ENCODE data around the gene KRTAP20-4. TPM values are rescaled to one million over a fixed set of nuclear protein-coding genes. Genes with fewer than 3 reads are reported as not detected.

Gene KRTAP20-4
- total RNA-seq (2014; rRNA removed; shearing (Covaris generic); ENCODE audit: low replicate concordance), result not detected in 2 replicates

- in situ Hi-C loops (cut with HindIII; ENCODE audit: low pct_unique_long_range_greater_than_20kb, low sequenced_read_pairs), result no loop called here
- no peak for DNase-seq (ENCODE audit: low read depth)
These were observed at the start of gene KRTAP20-4 for GRCh38 chr21:30620522-30620921. TSS of gene KRTAP20-4 (plus strand) at chr21:30620627.

GRCh38 chr21:30577766-30578165, 42.7 kb upstream of the KRTAP20-4 start:
- in situ Hi-C loops (cut with HindIII; ENCODE audit: low pct_unique_long_range_greater_than_20kb, low sequenced_read_pairs), result no loop called here
- DNase-seq (ENCODE audit: low read depth), result no peak

GRCh38 chr21:30579346-30579745, 41.1 kb upstream of the KRTAP20-4 start:
- no peak for DNase-seq (ENCODE audit: low read depth)
- in situ Hi-C loops (cut with HindIII; ENCODE audit: low pct_unique_long_range_greater_than_20kb, low sequenced_read_pairs), result no loop called here

GRCh38 chr21:30580132-30580531, 40.3 kb upstream of the KRTAP20-4 start:
- in situ Hi-C loops (cut with HindIII; ENCODE audit: low pct_unique_long_range_greater_than_20kb, low sequenced_read_pairs), result no loop called here

GRCh38 chr21:30582870-30583269, 37.6 kb upstream of the KRTAP20-4 start:
- no peak for DNase-seq (ENCODE audit: low read depth)
- in situ Hi-C loops (cut with HindIII; ENCODE audit: low pct_unique_long_range_greater_than_20kb, low sequenced_read_pairs), result no loop called here

More at GRCh38 chr21:30580132-30580531, 40.3 kb upstream of the KRTAP20-4 start:
- DNase-seq (ENCODE audit: low read depth), result no peak

- DNase-seq (ENCODE audit: low read depth), result no peak
- in situ Hi-C loops (cut with HindIII; ENCODE audit: low pct_unique_long_range_greater_than_20kb, low sequenced_read_pairs), result no loop called here
These were observed 30.1 kb upstream of the KRTAP20-4 start, which contains the start of gene KRTAP22-2 for GRCh38 chr21:30590297-30590696. TSS of gene KRTAP22-2 (minus strand) at chr21:30590397.

GRCh38 chr21:30592140-30592539, 28.3 kb upstream of the KRTAP20-4 start, which contains the start of gene KRTAP6-3:
TSS of gene KRTAP6-3 (plus strand) at chr21:30592440. CDS start at chr21:30592446, 6 bp downstream.
- in situ Hi-C loops (cut with HindIII; ENCODE audit: low pct_unique_long_range_greater_than_20kb, low sequenced_read_pairs), result no loop called here
- DNase-seq (ENCODE audit: low read depth), result no peak

- in situ Hi-C loops (cut with HindIII; ENCODE audit: low pct_unique_long_range_greater_than_20kb, low sequenced_read_pairs), result no loop called here
These were observed 21.6 kb upstream of the KRTAP20-4 start, which contains the start of gene KRTAP6-2 for GRCh38 chr21:30598802-30599201. TSS of gene KRTAP6-2 (minus strand) at chr21:30598902. CDS start at chr21:30598874, 28 bp downstream.

GRCh38 chr21:30600787-30601186, 19.6 kb upstream of the KRTAP20-4 start, which contains the start of gene KRTAP22-1:
TSS of gene KRTAP22-1 (plus strand) at chr21:30601087.
- in situ Hi-C loops (cut with HindIII; ENCODE audit: low pct_unique_long_range_greater_than_20kb, low sequenced_read_pairs), result no loop called here
- no peak for DNase-seq (ENCODE audit: low read depth)

More at GRCh38 chr21:30598802-30599201, 21.6 kb upstream of the KRTAP20-4 start, which contains the start of gene KRTAP6-2:
- no peak for DNase-seq (ENCODE audit: low read depth)

- no peak for DNase-seq (ENCODE audit: low read depth)
- in situ Hi-C loops (cut with HindIII; ENCODE audit: low pct_unique_long_range_greater_than_20kb, low sequenced_read_pairs), result no loop called here
These were observed 14.5 kb upstream of the KRTAP20-4 start for GRCh38 chr21:30605968-30606367.

- in situ Hi-C loops (cut with HindIII; ENCODE audit: low pct_unique_long_range_greater_than_20kb, low sequenced_read_pairs), result no loop called here
These were observed 8.3 kb upstream of the KRTAP20-4 start for GRCh38 chr21:30612132-30612531.

GRCh38 chr21:30613836-30614235, 6.6 kb upstream of the KRTAP20-4 start, which contains the start of gene KRTAP6-1:
TSS of gene KRTAP6-1 (minus strand) at chr21:30613930. CDS start at chr21:30613904, 26 bp downstream.
- in situ Hi-C loops (cut with HindIII; ENCODE audit: low pct_unique_long_range_greater_than_20kb, low sequenced_read_pairs), result no loop called here
- no peak for DNase-seq (ENCODE audit: low read depth)

More at GRCh38 chr21:30612132-30612531, 8.3 kb upstream of the KRTAP20-4 start:
- no peak for DNase-seq (ENCODE audit: low read depth)

GRCh38 chr21:30615199-30615598, 5.2 kb upstream of the KRTAP20-4 start:
- in situ Hi-C loops (cut with HindIII; ENCODE audit: low pct_unique_long_range_greater_than_20kb, low sequenced_read_pairs), result no loop called here

GRCh38 chr21:30616125-30616524, 4.3 kb upstream of the KRTAP20-4 start, which contains the start of gene KRTAP20-1:
TSS of gene KRTAP20-1 (plus strand) at chr21:30616425. CDS start at chr21:30616455, 30 bp downstream.
- DNase-seq (ENCODE audit: low read depth), result no peak
- in situ Hi-C loops (cut with HindIII; ENCODE audit: low pct_unique_long_range_greater_than_20kb, low sequenced_read_pairs), result no loop called here

More at GRCh38 chr21:30615199-30615598, 5.2 kb upstream of the KRTAP20-4 start:
- DNase-seq (ENCODE audit: low read depth), result no peak

GRCh38 chr21:30620080-30620479, 347 bp upstream of the KRTAP20-4 start:
- no peak for DNase-seq (ENCODE audit: low read depth)
- in situ Hi-C loops (cut with HindIII; ENCODE audit: low pct_unique_long_range_greater_than_20kb, low sequenced_read_pairs), result no loop called here

- DNase-seq (ENCODE audit: low read depth), result no peak
- in situ Hi-C loops (cut with HindIII; ENCODE audit: low pct_unique_long_range_greater_than_20kb, low sequenced_read_pairs), result no loop called here
These were observed 2.9 kb downstream of the KRTAP20-4 start for GRCh38 chr21:30623362-30623761.

- in situ Hi-C loops (cut with HindIII; ENCODE audit: low pct_unique_long_range_greater_than_20kb, low sequenced_read_pairs), result no loop called here
- no peak for DNase-seq (ENCODE audit: low read depth)
These were observed 5.2 kb downstream of the KRTAP20-4 start for GRCh38 chr21:30625449-30626165.

- no peak for DNase-seq (ENCODE audit: low read depth)
- in situ Hi-C loops (cut with HindIII; ENCODE audit: low pct_unique_long_range_greater_than_20kb, low sequenced_read_pairs), result no loop called here
These were observed 7.7 kb downstream of the KRTAP20-4 start for GRCh38 chr21:30628109-30628508.

GRCh38 chr21:30629200-30629599, 8.8 kb downstream of the KRTAP20-4 start:
- no peak for DNase-seq (ENCODE audit: low read depth)
- in situ Hi-C loops (cut with HindIII; ENCODE audit: low pct_unique_long_range_greater_than_20kb, low sequenced_read_pairs), result no loop called here
